ENCODE measurements around the gene DTNBP1. TPM values are rescaled to one million over a fixed set of nuclear protein-coding genes. Genes with fewer than 3 reads are reported as not detected.

Gene DTNBP1
- total and polyA plus RNA-seq, 4 donors, result 3.1 to 6.0 (median 4.3) TPM

DNA sequence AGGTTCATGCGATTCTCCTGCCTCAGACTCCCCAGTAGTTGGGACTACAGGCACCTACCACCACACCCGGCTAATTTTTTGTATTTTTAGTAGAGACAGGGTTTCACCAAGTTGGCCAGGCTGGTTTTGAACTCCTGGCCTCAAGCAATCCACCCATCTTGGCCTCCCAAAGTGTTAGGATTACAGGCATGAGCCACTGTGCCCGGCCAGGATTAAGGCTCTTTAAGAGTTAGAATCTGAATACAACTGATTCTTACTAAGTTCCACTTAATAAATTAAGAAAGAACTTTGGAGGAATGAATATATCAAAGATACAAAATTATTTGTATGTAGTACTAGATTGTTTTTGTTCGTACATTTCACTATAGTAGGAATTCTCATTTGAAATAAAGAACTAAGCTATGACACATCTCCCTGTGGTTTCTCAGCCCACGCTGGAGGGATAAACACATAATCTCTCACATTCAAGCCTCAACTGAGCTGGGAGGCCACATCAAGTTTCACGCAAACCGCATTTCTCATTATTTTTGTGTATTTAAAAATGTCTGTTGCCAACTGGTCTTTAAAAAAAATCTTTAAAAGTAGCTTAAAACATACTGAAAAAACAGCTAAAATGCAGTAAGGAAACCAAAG is 34.2 kb downstream of the DTNBP1 start:
- H3K4me1 ChIP-seq (ENCODE audit: control insufficient read depth in 4 of 4, insufficient read depth in 4 of 4, low read length in 3 of 4), result peaks cover 2 to 21% (median 16%) of the 10 kb centered on the region in 4 donors
- DNase-seq (ENCODE audit: low spot score), result no peak

DNA sequence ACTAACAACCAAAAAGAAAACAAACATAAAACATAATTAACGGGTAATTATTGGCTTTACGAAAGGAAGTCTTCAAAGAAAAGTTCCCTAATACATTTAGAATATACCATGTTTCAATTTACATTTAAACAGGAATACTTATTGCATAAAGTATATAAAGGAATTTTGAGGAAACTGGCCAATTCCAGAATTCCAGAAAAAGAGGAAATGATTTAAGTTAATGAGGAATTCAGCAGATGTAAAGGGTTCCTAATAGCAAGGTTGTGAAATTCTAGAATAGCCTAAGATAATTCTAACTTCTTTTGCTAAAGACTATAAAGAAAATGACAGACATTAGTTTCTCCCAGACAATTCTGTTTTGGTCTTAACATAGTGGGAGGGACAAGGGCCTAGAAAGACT is 35.0 kb downstream of the DTNBP1 start:
- H3K27me3 ChIP-seq (ENCODE audit: control insufficient read depth in 4 of 4, insufficient read depth in 4 of 4, low read length in 3 of 4), result no peaks in the 10 kb centered on the region
- no peak overlapping the region for H3K4me3 ChIP-seq (ENCODE audit: low read depth in 1 of 3, low read length in 3 of 3)
- peaks cover 2 to 21% (median 18%) of the 10 kb centered on the region in 4 donors for H3K4me1 ChIP-seq (ENCODE audit: control insufficient read depth in 4 of 4, insufficient read depth in 4 of 4, low read length in 3 of 4)
- WGBS, result 93% methylated on average over 2 of the region's 2 CpGs
- DNase-seq (ENCODE audit: low spot score), result no peak
- H3K36me3 ChIP-seq (ENCODE audit: control insufficient read depth in 4 of 4, insufficient read depth in 3 of 4, low read depth in 1 of 4, low read length in 3 of 4), result no peaks in the 10 kb centered on the region
- TF ChIP-seq SP1 (IDR thresholded peaks at IDR 0.05) (no peak), JUND (IDR thresholded peaks at IDR 0.05) (no peak), HNF4A (conservative IDR thresholded peaks at IDR 0.05) (no peak), NR2F2 (IDR thresholded peaks at IDR 0.05) (no peak), YY1 (IDR thresholded peaks at IDR 0.05) (no peak), FOXA1 (IDR thresholded peaks at IDR 0.05) (no peak)
- TF ChIP-seq, protein P1, sequence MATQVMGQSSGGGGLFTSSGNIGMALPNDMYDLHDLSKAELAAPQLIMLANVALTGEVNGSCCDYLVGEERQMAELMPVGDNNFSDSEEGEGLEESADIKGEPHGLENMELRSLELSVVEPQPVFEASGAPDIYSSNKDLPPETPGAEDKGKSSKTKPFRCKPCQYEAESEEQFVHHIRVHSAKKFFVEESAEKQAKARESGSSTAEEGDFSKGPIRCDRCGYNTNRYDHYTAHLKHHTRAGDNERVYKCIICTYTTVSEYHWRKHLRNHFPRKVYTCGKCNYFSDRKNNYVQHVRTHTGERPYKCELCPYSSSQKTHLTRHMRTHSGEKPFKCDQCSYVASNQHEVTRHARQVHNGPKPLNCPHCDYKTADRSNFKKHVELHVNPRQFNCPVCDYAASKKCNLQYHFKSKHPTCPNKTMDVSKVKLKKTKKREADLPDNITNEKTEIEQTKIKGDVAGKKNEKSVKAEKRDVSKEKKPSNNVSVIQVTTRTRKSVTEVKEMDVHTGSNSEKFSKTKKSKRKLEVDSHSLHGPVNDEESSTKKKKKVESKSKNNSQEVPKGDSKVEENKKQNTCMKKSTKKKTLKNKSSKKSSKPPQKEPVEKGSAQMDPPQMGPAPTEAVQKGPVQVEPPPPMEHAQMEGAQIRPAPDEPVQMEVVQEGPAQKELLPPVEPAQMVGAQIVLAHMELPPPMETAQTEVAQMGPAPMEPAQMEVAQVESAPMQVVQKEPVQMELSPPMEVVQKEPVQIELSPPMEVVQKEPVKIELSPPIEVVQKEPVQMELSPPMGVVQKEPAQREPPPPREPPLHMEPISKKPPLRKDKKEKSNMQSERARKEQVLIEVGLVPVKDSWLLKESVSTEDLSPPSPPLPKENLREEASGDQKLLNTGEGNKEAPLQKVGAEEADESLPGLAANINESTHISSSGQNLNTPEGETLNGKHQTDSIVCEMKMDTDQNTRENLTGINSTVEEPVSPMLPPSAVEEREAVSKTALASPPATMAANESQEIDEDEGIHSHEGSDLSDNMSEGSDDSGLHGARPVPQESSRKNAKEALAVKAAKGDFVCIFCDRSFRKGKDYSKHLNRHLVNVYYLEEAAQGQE (IDR thresholded peaks at IDR 0.05), result no peak
- H3K27ac ChIP-seq (ENCODE audit: low read depth in 1 of 2, low read length in 2 of 2), result no peak overlapping the region
- no peaks in the 10 kb centered on the region for H3K9me3 ChIP-seq (ENCODE audit: control insufficient read depth in 4 of 4, low read length in 3 of 4)
- H3K9ac ChIP-seq (ENCODE audit: low read depth in 1 of 2, low read length in 2 of 2), result no peak overlapping the region

More for the DNA sequence above, 34.2 kb downstream of the DTNBP1 start:
- no peak for TF ChIP-seq SP1 (IDR thresholded peaks at IDR 0.05)
- TF ChIP-seq EGR1 (IDR thresholded peaks at IDR 0.05; ENCODE audit: low read depth in 2 of 2), result no peak
- TF ChIP-seq HNF4G (IDR thresholded peaks at IDR 0.05), result no peak
- TF ChIP-seq GABPA (IDR thresholded peaks at IDR 0.05 in 1 of 2, conservative IDR thresholded peaks at IDR 0.05 in 1 of 2), result no peak
- TF ChIP-seq, protein P2, sequence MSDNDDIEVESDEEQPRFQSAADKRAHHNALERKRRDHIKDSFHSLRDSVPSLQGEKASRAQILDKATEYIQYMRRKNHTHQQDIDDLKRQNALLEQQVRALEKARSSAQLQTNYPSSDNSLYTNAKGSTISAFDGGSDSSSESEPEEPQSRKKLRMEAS (IDR thresholded peaks at IDR 0.05), result no peak
- TF ChIP-seq RXRA (IDR thresholded peaks at IDR 0.05), result no peak
- TF ChIP-seq, protein P3, sequence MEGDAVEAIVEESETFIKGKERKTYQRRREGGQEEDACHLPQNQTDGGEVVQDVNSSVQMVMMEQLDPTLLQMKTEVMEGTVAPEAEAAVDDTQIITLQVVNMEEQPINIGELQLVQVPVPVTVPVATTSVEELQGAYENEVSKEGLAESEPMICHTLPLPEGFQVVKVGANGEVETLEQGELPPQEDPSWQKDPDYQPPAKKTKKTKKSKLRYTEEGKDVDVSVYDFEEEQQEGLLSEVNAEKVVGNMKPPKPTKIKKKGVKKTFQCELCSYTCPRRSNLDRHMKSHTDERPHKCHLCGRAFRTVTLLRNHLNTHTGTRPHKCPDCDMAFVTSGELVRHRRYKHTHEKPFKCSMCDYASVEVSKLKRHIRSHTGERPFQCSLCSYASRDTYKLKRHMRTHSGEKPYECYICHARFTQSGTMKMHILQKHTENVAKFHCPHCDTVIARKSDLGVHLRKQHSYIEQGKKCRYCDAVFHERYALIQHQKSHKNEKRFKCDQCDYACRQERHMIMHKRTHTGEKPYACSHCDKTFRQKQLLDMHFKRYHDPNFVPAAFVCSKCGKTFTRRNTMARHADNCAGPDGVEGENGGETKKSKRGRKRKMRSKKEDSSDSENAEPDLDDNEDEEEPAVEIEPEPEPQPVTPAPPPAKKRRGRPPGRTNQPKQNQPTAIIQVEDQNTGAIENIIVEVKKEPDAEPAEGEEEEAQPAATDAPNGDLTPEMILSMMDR (IDR thresholded peaks at IDR 0.05; ENCODE audit: low read depth, low read length, missing input control), result no peak
- Histone ChIP-seq H3K9me3 (ENCODE audit: control insufficient read depth in 4 of 4, low read length in 3 of 4) (no peaks in the 10 kb centered on the region), H3K27me3 (ENCODE audit: control insufficient read depth in 4 of 4, insufficient read depth in 4 of 4, low read length in 3 of 4) (no peaks in the 10 kb centered on the region), H3K9ac (ENCODE audit: low read depth in 1 of 2, low read length in 2 of 2) (no peak overlapping the region), H3K27ac (ENCODE audit: low read depth in 1 of 2, low read length in 2 of 2) (no peak overlapping the region), H3K36me3 (ENCODE audit: control insufficient read depth in 4 of 4, insufficient read depth in 3 of 4, low read depth in 1 of 4, low read length in 3 of 4) (no peaks in the 10 kb centered on the region), H3K4me3 (ENCODE audit: low read depth in 1 of 3, low read length in 3 of 3) (no peak overlapping the region)
- 93% methylated on average over 7 of the region's 7 CpGs for WGBS

All from liver (tissue), 9 donors.